SH-SY5Y (cell line): ENCODE data around the gene TRIM24.

ENCODE experiments used
- GATA2 ChIP-seq: IDR thresholded peaks from 2 replicates; pipeline ENCODE4 v1.6.1; 2011; ENCODE audit warnings: mild to moderate bottlenecking, low read depth, low read length
- GATA3 ChIP-seq: IDR thresholded peaks from 2 replicates; pipeline ENCODE4 v1.6.1; 2011; ENCODE audit warnings: low read depth, mild to moderate bottlenecking, low read length, moderate library complexity

GRCh38 chr7:138538518-138538917 is 78.5 kb downstream of the TRIM24 start:
- TF ChIP-seq GATA2 (no peak), GATA3 (no peak)
